Lower leg skin (tissue), 3 donors: Measurements from ENCODE around the gene RIPPLY3.

Experiments
- POLR2A ChIP-seq, 2 donors: fragments of 450-650 bp; IDR thresholded peaks; one replicate each; pipeline ENCODE4 v1.6.1; 2016 to 2017; ENCODE audit warnings: antibody characterized with exemption in 2 of 2, mild to moderate bottlenecking in 1 of 2, moderate library complexity in 1 of 2
- TF ChIP-seq, protein P1 (sequence below), 3 donors: fragments of 450-650 bp; IDR thresholded peaks; one replicate each; pipeline ENCODE4 v1.5.1; 2016; ENCODE audit warnings: antibody characterized with exemption in 3 of 3, mild to moderate bottlenecking in 3 of 3, moderate library complexity in 2 of 3

GRCh38 chr21:37028570-37028969, 22.1 kb downstream of the RIPPLY3 start:
- TF ChIP-seq, protein P1, sequence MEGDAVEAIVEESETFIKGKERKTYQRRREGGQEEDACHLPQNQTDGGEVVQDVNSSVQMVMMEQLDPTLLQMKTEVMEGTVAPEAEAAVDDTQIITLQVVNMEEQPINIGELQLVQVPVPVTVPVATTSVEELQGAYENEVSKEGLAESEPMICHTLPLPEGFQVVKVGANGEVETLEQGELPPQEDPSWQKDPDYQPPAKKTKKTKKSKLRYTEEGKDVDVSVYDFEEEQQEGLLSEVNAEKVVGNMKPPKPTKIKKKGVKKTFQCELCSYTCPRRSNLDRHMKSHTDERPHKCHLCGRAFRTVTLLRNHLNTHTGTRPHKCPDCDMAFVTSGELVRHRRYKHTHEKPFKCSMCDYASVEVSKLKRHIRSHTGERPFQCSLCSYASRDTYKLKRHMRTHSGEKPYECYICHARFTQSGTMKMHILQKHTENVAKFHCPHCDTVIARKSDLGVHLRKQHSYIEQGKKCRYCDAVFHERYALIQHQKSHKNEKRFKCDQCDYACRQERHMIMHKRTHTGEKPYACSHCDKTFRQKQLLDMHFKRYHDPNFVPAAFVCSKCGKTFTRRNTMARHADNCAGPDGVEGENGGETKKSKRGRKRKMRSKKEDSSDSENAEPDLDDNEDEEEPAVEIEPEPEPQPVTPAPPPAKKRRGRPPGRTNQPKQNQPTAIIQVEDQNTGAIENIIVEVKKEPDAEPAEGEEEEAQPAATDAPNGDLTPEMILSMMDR (IDR thresholded peaks at IDR 0.05) = no peak
- no peak for TF ChIP-seq POLR2A (IDR thresholded peaks at IDR 0.05)
